Ishikawa (cell line): ENCODE data around the gene CT45A10.
"Not testable (repeated sequence)": the region's sequence is repeated elsewhere in the genome, so short reads cannot be mapped to it uniquely, and the experiment has no call there.

Experiments
- EGR1 ChIP-seq: IDR thresholded peaks from 2 replicates; pipeline ENCODE4 v1.6.1; 2012
- FOXM1 ChIP-seq: IDR thresholded peaks from 2 replicates; pipeline ENCODE4 v1.6.1; 2012; ENCODE audit warnings: low read depth, borderline replicate concordance
- MAX ChIP-seq: IDR thresholded peaks from 2 replicates; pipeline ENCODE4 v1.6.1; 2012
- RAD21 ChIP-seq: IDR thresholded peaks from 2 replicates; pipeline ENCODE4 v1.6.1; 2012; ENCODE audit warnings: low read depth
- REST ChIP-seq: IDR thresholded peaks from 2 replicates; pipeline ENCODE4 v1.6.1; 2012; ENCODE audit warnings: low read depth, mild to moderate bottlenecking
- TCF12 ChIP-seq: IDR thresholded peaks from 2 replicates; pipeline ENCODE4 v1.6.1; 2012; ENCODE audit warnings: low read depth
- TEAD4 ChIP-seq: IDR thresholded peaks from 2 replicates; pipeline ENCODE4 v1.6.1; 2012
- USF1 ChIP-seq: IDR thresholded peaks from 2 replicates; pipeline ENCODE4 v1.6.1; 2012

Gene CT45A10

GRCh38 chrX:135888976-135889375 lies 4.3 kb downstream of the CT45A10 start:
- TF ChIP-seq RAD21: peak; percentile 36; the same call in 1 of the 2 replicates

- TF ChIP-seq REST, EGR1, TCF12: not testable (repeated sequence)
These were observed 21.5 kb downstream of the CT45A10 start, which contains the start of gene CT45A9 for GRCh38 chrX:135871712-135872111. TSS of gene CT45A9 (minus strand) at chrX:135871812. CDS start at chrX:135868061, 3,751 bp downstream.

GRCh38 chrX:135854438-135854837 lies 38.8 kb downstream of the CT45A10 start, which contains the start of gene CT45A8:
TSS of gene CT45A8 (minus strand) at chrX:135854538. CDS start at chrX:135850783, 3,755 bp downstream.
- not testable (repeated sequence) for TF ChIP-seq USF1, MAX, TEAD4

GRCh38 chrX:135837180-135837579 lies 56.1 kb downstream of the CT45A10 start, which contains the start of gene CT45A7:
TSS of gene CT45A7 (minus strand) at chrX:135837280. CDS start at chrX:135833533, 3,747 bp downstream.
- TF ChIP-seq REST, FOXM1, MAX: not testable (repeated sequence)
